CD4-positive, alpha-beta T cell (primary cell): ENCODE measurements around the gene CEP112. TPM values are rescaled to one million over a fixed set of nuclear protein-coding genes. Genes with fewer than 3 reads are reported as not detected.

Experiments
- ATAC-seq: fragments of 200-7000 bp; cut with Tn5 transposase; one replicate; pipeline ENCODE4 v1.10.0; 2022; ENCODE audit warnings: mild to moderate bottlenecking; ENCODE audit not compliant: poor library complexity
- CTCF ChIA-PET: fragments of 350-600 bp; sonication (Branson Sonifier 250); formaldehyde crosslinking; loops from one replicate; lab custom pipeline; 2021; ENCODE audit warnings: antibody characterized with exemption, inconsistent platforms; lab: Charles Lee
- POLR2A ChIA-PET: fragments of 350-600 bp; sonication (Branson Sonifier 250); formaldehyde crosslinking; loops from one replicate; lab custom pipeline; 2021; ENCODE audit warnings: antibody characterized with exemption, inconsistent platforms; lab: Charles Lee
- DNase-seq, 14 experiments: peaks; one replicate each; pipeline ENCODE4 v3.0.0-alpha.2; 2013 to 2020; ENCODE audit warnings: mixed read lengths in 2 of 14
- H3K27ac ChIP-seq, 2 donors: one replicate each; pipeline versions ENCODE4 v1.5.1 to v1.7.0; 2013; ENCODE audit warnings: low read length in 2 of 2, low read depth in 1 of 2, mild to moderate bottlenecking in 1 of 2
- H3K27me3 ChIP-seq, 2 experiments: 1 replicate in 1 of 2; 2 replicates in 1 of 2; pipeline versions ENCODE4 v1.6.1 to v1.7.0; 2013; ENCODE audit warnings: low read length in 2 of 2, control low read depth in 1 of 2, mild to moderate bottlenecking in 1 of 2, moderate library complexity in 1 of 2; ENCODE audit not compliant: insufficient read depth in 2 of 2, control insufficient read depth in 1 of 2
- H3K36me3 ChIP-seq: one replicate; pipeline ENCODE4 v1.6.1; 2013; ENCODE audit warnings: low read length, control low read depth; ENCODE audit not compliant: insufficient read depth
- H3K4me1 ChIP-seq: one replicate; pipeline ENCODE4 v1.6.1; 2013; ENCODE audit warnings: low read length, control low read depth; ENCODE audit not compliant: insufficient read depth
- H3K4me3 ChIP-seq: one replicate; pipeline ENCODE4 v1.5.1; 2013; ENCODE audit warnings: mild to moderate bottlenecking, low read length, moderate library complexity
- H3K9me3 ChIP-seq, 2 experiments: 1 replicate in 1 of 2; 2 replicates in 1 of 2; pipeline versions ENCODE4 v1.6.1 to v1.7.0; 2013; ENCODE audit warnings: low read length in 2 of 2, mild to moderate bottlenecking in 2 of 2, control low read depth in 1 of 2, moderate library complexity in 1 of 2; ENCODE audit not compliant: control insufficient read depth in 1 of 2, insufficient read depth in 1 of 2
- H3K27ac Mint-ChIP-seq: one replicate; pipeline ENCODE4 v1.8.0; 2020; ENCODE audit warnings: mixed read lengths
- H3K27me3 Mint-ChIP-seq: one replicate; pipeline ENCODE4 v1.8.0; 2021; ENCODE audit warnings: mixed read lengths
- H3K36me3 Mint-ChIP-seq: one replicate; pipeline ENCODE4 v1.8.0; 2021; ENCODE audit warnings: low read depth, mixed read lengths
- H3K4me1 Mint-ChIP-seq: one replicate; pipeline ENCODE4 v1.8.0; 2021; ENCODE audit warnings: low read depth, mixed read lengths
- H3K4me3 Mint-ChIP-seq: one replicate; pipeline ENCODE4 v1.8.0; 2020; ENCODE audit warnings: mild to moderate bottlenecking, mixed read lengths
- H3K9me3 Mint-ChIP-seq: one replicate; pipeline ENCODE4 v1.8.0; 2020; ENCODE audit warnings: mixed read lengths
- CTCF ChIP-seq: fragments of 200-600 bp; IDR thresholded peaks from one replicate; pipeline ENCODE4 v1.8.0; 2022; ENCODE audit warnings: antibody characterized with exemption, mild to moderate bottlenecking
- intact Hi-C, 2 experiments: fragments of 100-400 bp; cut with DNase I in 1 of 2; cut with micrococcal nuclease in 1 of 2; formaldehyde crosslinking; loops; one replicate each; pipeline versions ENCODE4 v1.15.1 to v1.9.0; 2023 to 2025; cut with DNase I, micrococcal nuclease
- total RNA-seq, 174 experiments: library from RNA in 2 of 174; stranded (reverse) in 2 of 174; gene quantifications; one replicate each; pipeline ENCODE4 v1.2.3 and lab custom pipeline; 2021 to 2026

The CEP112 gene
- total RNA-seq, 2 experiments from 2014 or later: 1.6 to 2.2 TPM

GRCh38 chr17:65697661-65698060 is 494.3 kb downstream of the CEP112 start:
- no peak overlapping the region for H3K27ac ChIP-seq
- no peak overlapping the region for H3K27ac Mint-ChIP-seq
- no peak for DNase-seq
- ChIA-PET POLR2A (no interaction called here), CTCF (no interaction called here)
- no peaks in the 10 kb centered on the region for H3K4me1 Mint-ChIP-seq
- H3K9me3 Mint-ChIP-seq: no peaks in the 10 kb centered on the region
- TF ChIP-seq CTCF: no peak
- no peaks in the 10 kb centered on the region for H3K27me3 Mint-ChIP-seq
- no peak for ATAC-seq
- no peaks in the 10 kb centered on the region for H3K36me3 Mint-ChIP-seq
- no peak overlapping the region for H3K4me3 ChIP-seq
- H3K9me3 ChIP-seq: no peaks in the 10 kb centered on the region
- no peaks in the 10 kb centered on the region for H3K27me3 ChIP-seq
- H3K4me3 Mint-ChIP-seq: no peak overlapping the region
- intact Hi-C loops: no loop called here
- no peaks in the 10 kb centered on the region for H3K36me3 ChIP-seq
- H3K4me1 ChIP-seq: no peaks in the 10 kb centered on the region

GRCh38 chr17:65696739-65697394 is 495.1 kb downstream of the CEP112 start:
- no peaks in the 10 kb centered on the region for H3K9me3 Mint-ChIP-seq
- H3K36me3 Mint-ChIP-seq: no peaks in the 10 kb centered on the region
- no peaks in the 10 kb centered on the region for H3K36me3 ChIP-seq
- no peak for ATAC-seq
- no peaks in the 10 kb centered on the region for H3K27me3 Mint-ChIP-seq
- POLR2A ChIA-PET: no interaction called here
- H3K27ac ChIP-seq: no peak overlapping the region
- peaks cover under 1% of the 10 kb centered on the region for H3K4me1 Mint-ChIP-seq
- no peak overlapping the region for H3K27ac Mint-ChIP-seq
- no peak for DNase-seq
- H3K9me3 ChIP-seq: no peaks in the 10 kb centered on the region
- intact Hi-C loops: no loop called here
- no peak overlapping the region for H3K4me3 Mint-ChIP-seq
- H3K4me3 ChIP-seq: no peak overlapping the region
- no peaks in the 10 kb centered on the region for H3K4me1 ChIP-seq
- CTCF ChIA-PET: no interaction called here
- no peak for TF ChIP-seq CTCF
- H3K27me3 ChIP-seq: no peaks in the 10 kb centered on the region

- no peaks in the 10 kb centered on the region for H3K9me3 Mint-ChIP-seq
- no peak for ATAC-seq
These were observed 497.3 kb downstream of the CEP112 start for GRCh38 chr17:65694601-65695000.

More at GRCh38 chr17:65694601-65695000, 497.3 kb downstream of the CEP112 start:
- H3K4me1 ChIP-seq: peaks cover 6% of the 10 kb centered on the region
- POLR2A ChIA-PET: no interaction called here
- H3K36me3 Mint-ChIP-seq: no peaks in the 10 kb centered on the region
- H3K4me3 ChIP-seq: no peak overlapping the region
- H3K27ac Mint-ChIP-seq: no peak overlapping the region
- TF ChIP-seq CTCF: no peak
- CTCF ChIA-PET: no interaction called here
- no peaks in the 10 kb centered on the region for H3K27me3 Mint-ChIP-seq
- DNase-seq: no peak
- intact Hi-C loops: no loop called here
- no peak overlapping the region for H3K27ac ChIP-seq
- H3K27me3 ChIP-seq: no peaks in the 10 kb centered on the region
- peaks cover 17% of the 10 kb centered on the region for H3K4me1 Mint-ChIP-seq
- no peaks in the 10 kb centered on the region for H3K36me3 ChIP-seq
- H3K4me3 Mint-ChIP-seq: no peak overlapping the region
- no peaks in the 10 kb centered on the region for H3K9me3 ChIP-seq
